A673 (cell line): ENCODE measurements around the gene CARD11. TPM values are rescaled to one million over a fixed set of nuclear protein-coding genes. Genes with fewer than 3 reads are reported as not detected.

Experiments used
- BruUV-seq: library from RNA; stranded (reverse); fragments of 400-500 nt; replicated peaks from 2 replicates; lab custom pipeline; 2021; lab: Mats Ljungman, UMichigan
- CTCF ChIA-PET: fragments of 300-600 bp; sonication (Branson Sonifier 250); formaldehyde crosslinking; loops from one replicate; lab custom pipeline; 2022; ENCODE audit warnings: antibody characterized with exemption; lab: Charles Lee
- POLR2A ChIA-PET: fragments of 300-600 bp; sonication (Branson Sonifier 250); formaldehyde crosslinking; loops from one replicate; lab custom pipeline; 2022; ENCODE audit warnings: antibody characterized with exemption; ENCODE audit not compliant: low non-redundant PET; lab: Charles Lee
- DNase-seq: peaks from one replicate; pipeline ENCODE4 v3.0.0-alpha.2; 2015; ENCODE audit warnings: low spot score
- H3K27ac ChIP-seq: fragments of 200-600 bp; sonication (generic); 2 replicates; pipeline ENCODE4 v1.5.1; 2016; ENCODE audit warnings: mixed run types, low read depth, mild to moderate bottlenecking, mixed read lengths, antibody characterized with exemption, low read length; ENCODE audit not compliant: poor library complexity, severe bottlenecking
- H3K27me3 ChIP-seq: fragments of 200-600 bp; sonication (generic); replicated peaks from 2 replicates; pipeline ENCODE4 v1.6.1; 2017; ENCODE audit warnings: mixed run types, low read depth, mild to moderate bottlenecking, mixed read lengths, antibody characterized with exemption, low read length; ENCODE audit not compliant: insufficient read depth, poor library complexity
- H3K36me3 ChIP-seq: fragments of 200-600 bp; sonication (generic); 2 replicates; pipeline ENCODE4 v1.6.1; 2016; ENCODE audit warnings: mixed run types, mild to moderate bottlenecking, mixed read lengths, antibody characterized with exemption, low read length; ENCODE audit not compliant: insufficient read depth, poor library complexity, severe bottlenecking
- H3K4me1 ChIP-seq: fragments of 200-600 bp; sonication (generic); 2 replicates; pipeline ENCODE4 v1.6.1; 2017; ENCODE audit warnings: mixed run types, mild to moderate bottlenecking, mixed read lengths, antibody characterized with exemption, low read length; ENCODE audit not compliant: insufficient read depth, poor library complexity, severe bottlenecking
- H3K4me3 ChIP-seq: fragments of 200-600 bp; sonication (generic); 2 replicates; pipeline ENCODE4 v1.5.1; 2016; ENCODE audit warnings: low read depth, mixed run types, mild to moderate bottlenecking, mixed read lengths, low read length; ENCODE audit not compliant: poor library complexity, severe bottlenecking
- H3K9me3 ChIP-seq: fragments of 200-600 bp; sonication (generic); 2 replicates; pipeline ENCODE4 v1.6.1; 2016; ENCODE audit warnings: mixed run types, low read depth, mild to moderate bottlenecking, mixed read lengths, antibody characterized with exemption, low read length; ENCODE audit not compliant: poor library complexity, severe bottlenecking
- CTCF ChIP-seq: fragments of 300-800, 200-600 bp; sonication (generic); conservative IDR thresholded peaks from 2 replicates; pipeline ENCODE4 v1.5.1; 2017; ENCODE audit warnings: low read depth, mild to moderate bottlenecking, antibody characterized with exemption, low read length, moderate library complexity, mixed read lengths
- EZH2 ChIP-seq: fragments of 200-600 bp; sonication (generic); IDR thresholded peaks from 2 replicates; pipeline ENCODE4 v1.6.1; 2017; ENCODE audit warnings: borderline replicate concordance, low read depth, mild to moderate bottlenecking, mixed read lengths, antibody characterized with exemption, low read length; ENCODE audit not compliant: poor library complexity, severe bottlenecking
- intact Hi-C: fragments of 100-400 bp; cut with micrococcal nuclease; formaldehyde crosslinking; loops from one replicate; pipeline ENCODE4 v1.10.0; 2022; ENCODE audit not compliant: unreplicated experiment
- total RNA-seq: library from RNA; stranded (reverse); gene quantifications from 2 replicates; pipeline ENCODE4 v1.2.3, GENCODE V29; 2021

Gene CARD11
- total RNA-seq, 1 experiment from 2014 or later: 1.8 TPM

- H3K27me3 ChIP-seq: peaks cover 25% of the 10 kb centered on the region
- no peaks in the 10 kb centered on the region for H3K4me1 ChIP-seq
- intact Hi-C loops: no loop called here
- no TSS peak for BruUV-seq
- no peak overlapping the region for H3K27ac ChIP-seq
- TF ChIP-seq EZH2 (no peak), CTCF (no peak)
- peaks cover 6% of the 10 kb centered on the region for H3K9me3 ChIP-seq
- H3K36me3 ChIP-seq: no peaks in the 10 kb centered on the region
- ChIA-PET CTCF (no interaction called here), POLR2A (no interaction called here)
- no peak for DNase-seq
- no peak overlapping the region for H3K4me3 ChIP-seq
Observed at GRCh38 chr7:2947058-2947780, 96.4 kb downstream of the CARD11 start.

DNA sequence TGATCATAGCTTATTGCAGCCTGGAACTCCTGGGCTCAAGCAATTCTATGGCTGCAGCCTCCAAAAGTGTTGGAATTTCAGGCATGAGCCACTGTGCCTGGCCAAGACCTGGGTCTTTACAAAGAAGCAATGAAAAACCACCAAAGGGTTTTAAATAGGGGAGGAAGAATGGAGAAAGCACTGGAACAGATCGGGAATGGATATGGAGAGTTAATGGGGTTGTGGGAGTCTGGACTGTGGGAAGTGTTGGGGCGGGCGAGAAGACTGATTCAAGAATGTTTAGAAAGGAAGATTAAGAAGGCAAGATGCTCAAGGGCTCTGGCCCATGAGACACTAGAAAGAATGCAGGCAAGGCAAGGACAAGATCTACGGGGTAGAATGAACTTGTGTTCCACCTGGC, 98.5 kb downstream of the CARD11 start:
- BruUV-seq: no TSS peak
- Histone ChIP-seq H3K36me3 (no peaks in the 10 kb centered on the region), H3K27ac (no peak overlapping the region), H3K27me3 (peaks cover 39% of the 10 kb centered on the region), H3K4me1 (no peaks in the 10 kb centered on the region), H3K4me3 (no peak overlapping the region), H3K9me3 (peaks cover 6% of the 10 kb centered on the region)
- no peak for DNase-seq
- intact Hi-C loops: no loop called here
- ChIA-PET POLR2A (no interaction called here), CTCF (no interaction called here)
- TF ChIP-seq CTCF: no peak
- TF ChIP-seq EZH2: no peak

- ChIA-PET CTCF (no interaction called here), POLR2A (interaction anchor here (0.6 kb wide), 1 partner anchor 100 kb away, joined by 5 read pairs; no protein-coding TSS in a partner anchor)
- intact Hi-C loops: no loop called here
- Histone ChIP-seq H3K4me3 (no peak overlapping the region), H3K27ac (no peak overlapping the region), H3K9me3 (peaks cover 5% of the 10 kb centered on the region), H3K36me3 (no peaks in the 10 kb centered on the region), H3K27me3 (peaks cover 43% of the 10 kb centered on the region), H3K4me1 (no peaks in the 10 kb centered on the region)
- TF ChIP-seq CTCF: no peak
- no peak for TF ChIP-seq EZH2
- no peak for DNase-seq
- no TSS peak for BruUV-seq
Observed at GRCh38 chr7:2944739-2945138, 98.9 kb downstream of the CARD11 start.
